Coronary artery (tissue), 2 donors: ENCODE results near the gene MYO5C.

Experiments used
- DNase-seq: peaks from one replicate; pipeline ENCODE4 v3.0.0-alpha.2; 2017; ENCODE audit warnings: low spot score
- H3K27ac ChIP-seq, 2 donors: fragments of 200-600 bp; sonication (generic); one replicate each; pipeline ENCODE4 v1.5.1; 2016 to 2019
- H3K4me3 ChIP-seq: fragments of 200-600 bp; sonication (generic); 2 replicates; pipeline ENCODE4 v1.5.1; 2016; ENCODE audit warnings: mild to moderate bottlenecking, moderate library complexity
- CTCF ChIP-seq: fragments of 200-600 bp; sonication (generic); IDR thresholded peaks from one replicate; pipeline ENCODE4 v1.5.1; 2019; ENCODE audit warnings: antibody characterized with exemption

Gene MYO5C

GRCh38 chr15:52256366-52256765, 39.2 kb downstream of the MYO5C start:
- no peak overlapping the region for H3K27ac ChIP-seq
- peak; percentile 82 for DNase-seq
- peak; percentile 54 for TF ChIP-seq CTCF
- no peak overlapping the region for H3K4me3 ChIP-seq

- Histone ChIP-seq H3K4me3 (no peak overlapping the region), H3K27ac (no peak overlapping the region)
- TF ChIP-seq CTCF = no peak
- DNase-seq = no peak
Measured at GRCh38 chr15:52255935-52256334, 39.7 kb downstream of the MYO5C start.

- no peak overlapping the region for H3K27ac ChIP-seq
- DNase-seq = no peak
- H3K4me3 ChIP-seq = no peak overlapping the region
- no peak for TF ChIP-seq CTCF
Measured at GRCh38 chr15:52255008-52255407, 40.6 kb downstream of the MYO5C start.

- H3K4me3 ChIP-seq = no peak overlapping the region
- H3K27ac ChIP-seq = no peak overlapping the region
- TF ChIP-seq CTCF = no peak
- no peak for DNase-seq
Measured at GRCh38 chr15:52254391-52254790, 41.2 kb downstream of the MYO5C start.

GRCh38 chr15:52252781-52253180, 42.8 kb downstream of the MYO5C start:
- DNase-seq = no peak
- TF ChIP-seq CTCF = no peak
- Histone ChIP-seq H3K27ac (no peak overlapping the region), H3K4me3 (no peak overlapping the region)

GRCh38 chr15:52251144-52251860, 44.3 kb downstream of the MYO5C start:
- TF ChIP-seq CTCF = no peak
- Histone ChIP-seq H3K4me3 (no peak overlapping the region), H3K27ac (no peak overlapping the region)
- no peak for DNase-seq

- Histone ChIP-seq H3K4me3 (no peak overlapping the region), H3K27ac (no peak overlapping the region)
- no peak for DNase-seq
- no peak for TF ChIP-seq CTCF
Measured at GRCh38 chr15:52247461-52247860, 48.1 kb downstream of the MYO5C start.
